Measurements from ENCODE around the gene VAMP8.

- no peak for TF ChIP-seq CTCF (conservative IDR thresholded peaks at IDR 0.05 in 1 of 2, IDR thresholded peaks at IDR 0.05 in 1 of 2; ENCODE audit: extremely low read depth in 1 of 2, insufficient read depth in 1 of 2, low read depth in 1 of 2, low read length in 2 of 2)
- no peak for TF ChIP-seq EZH2 (IDR thresholded peaks at IDR 0.05; ENCODE audit: borderline replicate concordance, low read length)
Measured at GRCh38 chr2:85529809-85530208, 47.6 kb upstream of the VAMP8 start.

All from mammary epithelial cell (primary cell).